ENCODE results near the gene SEC31A.
A peak's percentile ranks its signal among the peaks of the same experiment; 100 is the strongest.

SEC31A gene

DNA sequence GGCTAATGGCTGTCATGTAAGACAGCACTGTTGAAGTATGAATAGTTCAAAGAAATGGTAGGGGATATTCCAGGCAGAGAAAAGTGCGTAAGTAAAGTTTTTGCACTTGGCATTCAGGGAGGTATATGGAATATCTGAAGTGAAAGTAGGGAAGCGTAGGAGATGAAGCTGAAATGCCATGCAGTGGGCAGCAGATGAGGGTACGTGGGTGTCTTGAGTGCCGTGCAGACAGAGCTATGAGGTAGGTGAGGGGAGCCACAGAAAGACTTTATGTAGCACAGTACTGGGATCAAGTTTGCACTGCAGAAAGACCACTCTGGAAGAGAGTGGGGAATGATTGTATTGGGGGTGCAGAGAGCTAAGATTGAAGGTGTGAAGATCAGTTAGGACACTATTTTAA, 87.2 kb downstream of the SEC31A start:
- TF ChIP-seq, protein P1, sequence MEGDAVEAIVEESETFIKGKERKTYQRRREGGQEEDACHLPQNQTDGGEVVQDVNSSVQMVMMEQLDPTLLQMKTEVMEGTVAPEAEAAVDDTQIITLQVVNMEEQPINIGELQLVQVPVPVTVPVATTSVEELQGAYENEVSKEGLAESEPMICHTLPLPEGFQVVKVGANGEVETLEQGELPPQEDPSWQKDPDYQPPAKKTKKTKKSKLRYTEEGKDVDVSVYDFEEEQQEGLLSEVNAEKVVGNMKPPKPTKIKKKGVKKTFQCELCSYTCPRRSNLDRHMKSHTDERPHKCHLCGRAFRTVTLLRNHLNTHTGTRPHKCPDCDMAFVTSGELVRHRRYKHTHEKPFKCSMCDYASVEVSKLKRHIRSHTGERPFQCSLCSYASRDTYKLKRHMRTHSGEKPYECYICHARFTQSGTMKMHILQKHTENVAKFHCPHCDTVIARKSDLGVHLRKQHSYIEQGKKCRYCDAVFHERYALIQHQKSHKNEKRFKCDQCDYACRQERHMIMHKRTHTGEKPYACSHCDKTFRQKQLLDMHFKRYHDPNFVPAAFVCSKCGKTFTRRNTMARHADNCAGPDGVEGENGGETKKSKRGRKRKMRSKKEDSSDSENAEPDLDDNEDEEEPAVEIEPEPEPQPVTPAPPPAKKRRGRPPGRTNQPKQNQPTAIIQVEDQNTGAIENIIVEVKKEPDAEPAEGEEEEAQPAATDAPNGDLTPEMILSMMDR (IDR thresholded peaks at IDR 0.05; ENCODE audit: insufficient read depth, low read depth, low read length, missing control alignments), result no peak
- no peak overlapping the region for H3K4me3 ChIP-seq (ENCODE audit: low read depth, low read length)
- no peak for DNase-seq (ENCODE audit: low read depth)

DNA sequence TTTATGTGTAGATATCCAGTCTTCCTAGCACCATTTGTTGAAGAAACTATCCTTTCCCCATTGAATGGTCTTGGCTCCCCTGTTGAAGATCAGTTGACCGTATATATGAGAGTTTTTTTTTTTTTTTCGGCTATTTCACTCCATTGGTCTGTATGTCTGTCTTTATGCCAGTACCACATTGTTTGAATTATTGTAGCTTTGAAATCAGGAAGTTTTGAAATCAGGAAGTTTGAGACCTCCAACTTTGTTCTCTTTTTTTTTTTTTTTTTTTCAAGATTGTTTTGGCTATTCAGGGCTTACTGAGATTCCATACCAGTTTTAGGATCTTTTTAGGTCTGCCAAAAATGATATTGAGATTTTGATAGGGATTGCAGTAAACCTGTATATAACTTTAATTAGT, 88.0 kb downstream of the SEC31A start:
- H3K4me3 ChIP-seq (ENCODE audit: low read depth, low read length), result no peak overlapping the region
- TF ChIP-seq, protein P1 (IDR thresholded peaks at IDR 0.05; ENCODE audit: insufficient read depth, low read depth, low read length, missing control alignments), result no peak
- no peak for DNase-seq (ENCODE audit: low read depth)

DNA sequence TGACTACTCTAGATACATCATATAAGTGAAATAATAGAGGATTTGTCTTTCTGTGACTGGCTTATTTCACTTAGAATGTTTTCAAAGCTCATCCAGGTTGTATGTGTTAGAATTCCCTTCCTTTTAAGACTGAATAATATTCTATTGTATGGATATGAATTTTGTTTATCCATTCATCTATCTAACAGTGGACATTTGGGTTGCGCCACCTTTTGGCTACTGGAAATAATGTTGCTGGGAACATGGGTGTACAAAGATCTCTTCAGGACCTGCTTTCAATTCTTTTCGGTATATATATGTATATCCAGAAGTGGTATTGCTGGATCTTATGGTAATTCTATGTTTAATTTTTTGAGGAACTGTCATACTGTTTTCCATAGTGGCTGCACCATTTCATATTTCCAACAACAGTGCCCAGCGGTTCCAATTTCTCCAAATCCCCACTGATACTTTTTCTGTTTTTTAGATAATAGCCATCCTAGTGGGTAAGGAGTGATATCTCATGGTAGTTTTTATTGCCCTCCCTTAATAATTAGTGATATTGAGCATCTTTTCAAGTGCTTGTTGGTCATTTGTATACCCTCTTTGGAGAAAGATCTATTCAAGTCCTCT, 88.9 kb downstream of the SEC31A start:
- TF ChIP-seq, protein P1 (IDR thresholded peaks at IDR 0.05; ENCODE audit: insufficient read depth, low read depth, low read length, missing control alignments), result peak; percentile 22
- DNase-seq (ENCODE audit: low read depth), result peak; percentile 30
- no peak overlapping the region for H3K4me3 ChIP-seq (ENCODE audit: low read depth, low read length)

DNA sequence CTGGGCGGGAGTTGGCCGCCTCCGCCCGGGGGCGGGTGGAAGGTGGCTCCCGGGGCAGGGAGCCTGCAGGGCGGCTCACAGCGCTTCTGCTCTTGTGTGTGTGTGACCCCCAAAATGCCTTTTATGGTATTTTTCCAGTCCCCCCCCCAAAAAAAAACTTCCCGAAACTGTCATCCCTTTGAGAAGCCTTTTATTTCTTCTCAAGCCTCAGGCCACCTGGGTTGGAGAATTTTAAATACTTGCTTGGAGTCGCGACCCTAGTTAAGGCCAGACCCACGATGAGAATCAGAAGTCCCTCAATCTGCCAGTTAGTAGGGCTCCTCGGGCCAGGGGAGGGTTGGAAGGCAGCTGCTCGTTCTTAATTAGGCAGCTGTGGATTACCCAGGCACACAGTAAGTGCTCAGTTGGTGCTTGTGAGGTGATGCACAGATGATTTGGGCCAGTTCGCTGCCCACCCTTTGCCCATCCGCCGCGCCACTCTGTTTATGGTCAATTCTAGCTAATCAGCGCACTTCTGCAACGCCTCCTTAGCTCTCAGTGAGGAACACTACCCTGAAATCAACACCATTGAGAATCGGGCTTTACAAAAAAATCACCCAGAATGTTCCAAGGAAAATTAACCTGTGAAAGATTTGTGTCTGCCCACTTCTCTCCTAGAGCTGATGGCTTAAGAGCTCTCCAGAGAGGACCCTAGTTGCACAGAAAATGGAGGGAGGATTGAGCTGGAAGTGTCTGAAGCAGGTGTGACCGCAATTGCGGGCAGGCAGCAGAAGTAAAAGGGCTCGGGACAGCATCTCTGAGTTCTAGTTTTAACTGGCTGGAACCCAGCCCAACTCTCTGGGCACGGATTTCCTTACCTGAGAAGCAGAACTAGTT, 91.7 kb downstream of the SEC31A start:
- DNase-seq (ENCODE audit: low read depth), result peak; percentile 32
- peak overlapping the region; percentile 76 for H3K4me3 ChIP-seq (ENCODE audit: low read depth, low read length)
- TF ChIP-seq, protein P1 (IDR thresholded peaks at IDR 0.05; ENCODE audit: insufficient read depth, low read depth, low read length, missing control alignments), result no peak

DNA sequence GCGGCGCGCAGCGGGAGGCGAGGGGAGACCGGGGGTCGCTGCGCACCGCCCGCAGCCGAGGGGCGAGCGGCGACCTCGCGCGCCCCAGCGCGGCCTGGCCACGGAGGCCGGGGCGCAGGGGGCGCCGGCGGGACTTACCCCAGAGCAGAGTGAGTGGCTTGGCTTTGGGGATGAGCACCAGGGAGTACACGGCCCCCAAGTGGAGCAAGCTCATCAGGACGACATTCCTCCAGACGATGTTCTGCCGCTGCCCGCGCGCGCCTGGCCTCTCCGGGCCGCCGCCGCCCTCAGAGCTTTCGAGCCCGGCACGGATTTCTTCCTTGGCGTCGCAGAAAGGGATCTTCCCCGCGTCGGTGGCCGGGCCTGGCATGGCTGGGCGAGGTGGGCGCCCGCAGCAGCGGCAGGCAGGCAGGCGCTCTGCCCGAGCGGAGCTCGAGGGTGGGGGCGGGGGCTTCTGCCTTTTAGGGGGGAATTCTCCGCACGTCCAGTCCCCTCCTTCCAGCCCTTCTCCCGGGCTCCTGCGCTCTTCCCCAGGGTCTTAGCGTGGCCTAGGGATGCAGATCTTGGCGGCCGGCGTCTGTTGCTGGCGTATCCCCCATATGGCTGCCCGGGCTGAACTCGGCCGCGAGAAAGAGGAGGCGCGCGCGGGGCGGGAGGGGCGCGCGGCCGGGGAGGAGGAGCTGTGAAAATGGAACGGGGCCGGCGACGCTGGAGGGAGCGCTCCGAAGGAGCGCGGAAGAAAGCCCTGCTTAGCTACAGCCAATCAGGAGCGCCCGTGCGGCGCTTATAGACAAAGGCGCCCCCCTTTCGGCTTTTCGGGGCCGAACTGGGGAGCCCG, 92.6 kb downstream of the SEC31A start, which contains the start of gene SCD5:
Gene SCD5, minus strand, starts transcription at position 629 of the 838 bp plus-strand sequence. Its CDS starts 259 bp downstream, at position 370.
- DNase-seq (ENCODE audit: low read depth), result peak; percentile 84
- H3K4me3 ChIP-seq (ENCODE audit: low read depth, low read length), result peak within 1 kb of the TSS; percentile 76
- TF ChIP-seq, protein P1 (IDR thresholded peaks at IDR 0.05; ENCODE audit: insufficient read depth, low read depth, low read length, missing control alignments), result no peak

DNA sequence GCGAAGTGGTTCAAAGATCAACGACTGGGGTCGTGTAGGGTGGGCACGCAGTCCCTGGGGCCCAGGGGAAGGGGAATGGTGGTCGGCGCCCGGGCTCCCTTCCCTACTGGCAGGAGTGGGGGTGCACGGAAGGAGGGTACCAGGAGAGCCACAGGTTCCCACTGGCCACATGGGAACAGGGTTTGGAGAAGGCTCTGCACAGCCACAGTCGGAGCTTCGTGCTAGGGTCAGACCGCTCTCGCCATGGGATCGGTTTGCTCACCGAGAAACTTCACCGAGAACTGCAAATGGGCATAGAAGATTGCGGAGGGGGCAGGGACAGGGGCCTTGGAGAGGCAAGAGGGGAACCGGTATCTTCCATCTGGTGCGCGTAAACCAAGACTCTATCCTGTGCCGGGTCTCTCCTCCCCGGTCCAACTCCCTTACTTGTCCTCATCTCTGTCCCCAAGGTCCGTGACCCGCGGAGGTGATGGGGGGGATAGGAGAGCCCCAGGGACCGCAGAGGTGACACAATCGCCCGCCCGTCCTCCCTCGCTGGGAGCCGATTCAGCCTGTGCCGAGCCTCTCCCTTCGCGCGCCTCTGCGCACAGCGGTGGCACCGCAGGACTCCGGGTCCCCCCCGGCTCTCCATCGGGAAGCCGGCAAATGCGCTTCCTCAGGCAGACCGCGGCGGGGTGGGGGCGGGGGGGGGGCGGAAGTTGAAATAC, 93.4 kb downstream of the SEC31A start:
- H3K4me3 ChIP-seq (ENCODE audit: low read depth, low read length), result peak overlapping the region; percentile 76
- DNase-seq (ENCODE audit: low read depth), result peak; percentile 16
- TF ChIP-seq, protein P1 (IDR thresholded peaks at IDR 0.05; ENCODE audit: insufficient read depth, low read depth, low read length, missing control alignments), result no peak

Measured in GM12865 (cell line).